A204.1 (cell line): ENCODE data around the gene RAB5IF.
"Not testable (repeated sequence)": the region's sequence is repeated elsewhere in the genome, so short reads cannot be mapped to it uniquely, and the experiment has no call there.

ENCODE experiments used
- FAIRE-seq: peaks from 2 replicates; lab custom pipeline; 2012; peaks lifted over from hg19 to GRCh38; lab: Jason Lieb, UNC

RAB5IF gene

GRCh38 chr20:36631646-36632045 lies 26.1 kb downstream of the RAB5IF start:
- FAIRE-seq, result no peak

- no peak for FAIRE-seq
Measured at GRCh38 chr20:36632147-36632486, 26.5 kb downstream of the RAB5IF start.

- FAIRE-seq, result no peak
Measured at GRCh38 chr20:36632487-36633284, 27.1 kb downstream of the RAB5IF start.

GRCh38 chr20:36633285-36633772 lies 27.8 kb downstream of the RAB5IF start:
- FAIRE-seq, result no peak

GRCh38 chr20:36634342-36634741 lies 28.8 kb downstream of the RAB5IF start:
- FAIRE-seq, result no peak

- FAIRE-seq, result not testable (repeated sequence)
Measured at GRCh38 chr20:36638876-36639400, 33.4 kb downstream of the RAB5IF start.

GRCh38 chr20:36641506-36641843 lies 35.9 kb downstream of the RAB5IF start:
- FAIRE-seq, result no peak

GRCh38 chr20:36642136-36642535 lies 36.6 kb downstream of the RAB5IF start:
- no peak for FAIRE-seq

- FAIRE-seq, result no peak
Measured at GRCh38 chr20:36644032-36644705, 38.6 kb downstream of the RAB5IF start.

GRCh38 chr20:36644706-36645095 lies 39.1 kb downstream of the RAB5IF start:
- no peak for FAIRE-seq

GRCh38 chr20:36645353-36645752 lies 39.8 kb downstream of the RAB5IF start:
- FAIRE-seq, result no peak

- no peak for FAIRE-seq
Measured at GRCh38 chr20:36645998-36646397, 40.4 kb downstream of the RAB5IF start, which contains the start of gene SLA2. Gene SLA2 (minus strand): TSS chr20:36646196. CDS start chr20:36641335, 4,861 bp downstream.

GRCh38 chr20:36646678-36647077 lies 41.1 kb downstream of the RAB5IF start:
- FAIRE-seq, result no peak

- no peak for FAIRE-seq
Measured at GRCh38 chr20:36647196-36648121, 41.9 kb downstream of the RAB5IF start.

- FAIRE-seq, result no peak
Measured at GRCh38 chr20:36653456-36653855, 47.9 kb downstream of the RAB5IF start.

GRCh38 chr20:36654506-36654905 lies 48.9 kb downstream of the RAB5IF start:
- FAIRE-seq, result no peak

- no peak for FAIRE-seq
Measured at GRCh38 chr20:36655004-36655403, 49.4 kb downstream of the RAB5IF start.

GRCh38 chr20:36656733-36657132 lies 51.2 kb downstream of the RAB5IF start:
- FAIRE-seq, result no peak

GRCh38 chr20:36658300-36658699 lies 52.7 kb downstream of the RAB5IF start:
- no peak for FAIRE-seq
